Breast epithelium (tissue), 4 donors: ENCODE data around the gene ALKBH8. TPM values are rescaled to one million over a fixed set of nuclear protein-coding genes. Genes with fewer than 3 reads are reported as not detected.
"Not testable (repeated sequence)": the region's sequence is repeated elsewhere in the genome, so short reads cannot be mapped to it uniquely, and the experiment has no call there.

Source experiments
- DNase-seq, 2 donors: peaks; one replicate each; pipeline ENCODE4 v3.0.0-alpha.2; 2019; ENCODE audit warnings: low spot score in 2 of 2
- H3K27ac ChIP-seq, 2 donors: fragments of 200-600 bp; sonication (generic) in 1 of 2; one replicate each; pipeline ENCODE4 v1.5.1; 2016 to 2019; ENCODE audit warnings: mild to moderate bottlenecking in 1 of 2
- H3K27me3 ChIP-seq, 2 donors: fragments of 200-600 bp; sonication (generic) in 1 of 2; one replicate each; pipeline versions ENCODE4 v1.5.1 to v1.6.0; 2017 to 2019; ENCODE audit warnings: control low read depth in 1 of 2, mild to moderate bottlenecking in 1 of 2
- H3K36me3 ChIP-seq: fragments of 200-600 bp; one replicate; pipeline ENCODE4 v1.5.1; 2019
- H3K4me1 ChIP-seq, 2 donors: fragments of 200-600 bp; sonication (generic); one replicate each; pipeline ENCODE4 v1.5.1; 2016 to 2019; ENCODE audit warnings: control low read depth in 1 of 2
- H3K4me3 ChIP-seq, 3 donors: fragments of 200-600 bp; sonication (generic); 1 replicate in 2 of 3; 2 replicates in 1 of 3; pipeline ENCODE4 v1.5.1; 2016 to 2019; ENCODE audit warnings: mild to moderate bottlenecking in 3 of 3, moderate library complexity in 2 of 3
- H3K9me3 ChIP-seq, 2 donors: fragments of 200-600 bp; sonication (generic) in 1 of 2; one replicate each; pipeline ENCODE4 v1.5.1; 2016 to 2019; ENCODE audit warnings: control low read depth in 1 of 2
- POLR2A ChIP-seq: fragments of 450-650 bp; IDR thresholded peaks from one replicate; pipeline ENCODE4 v1.6.1; 2016; ENCODE audit warnings: antibody characterized with exemption, mild to moderate bottlenecking, moderate library complexity
- POLR2AphosphoS5 ChIP-seq, 3 donors: sonication (generic); formaldehyde crosslinking; IDR thresholded peaks; one replicate each; pipeline ENCODE4 v1.6.1; 2017; ENCODE audit warnings: antibody characterized with exemption in 3 of 3
- intact Hi-C: fragments of 100-400 bp; cut with DNase I; formaldehyde crosslinking; loops from one replicate; pipeline ENCODE4 v1.15.1; 2023; ENCODE audit warnings: low total_unique reads
- total RNA-seq, 3 donors: library from RNA; depleted of rRNA; stranded (reverse); fragments of >200 nt; gene quantifications; one replicate each; pipeline ENCODE4 v1.1.0, GENCODE V29; 2016
- TF ChIP-seq, protein P1 (sequence below), 3 donors: fragments of 450-650 bp; IDR thresholded peaks; one replicate each; pipeline ENCODE4 v1.5.1; 2016 to 2017; ENCODE audit warnings: antibody characterized with exemption in 3 of 3, mild to moderate bottlenecking in 3 of 3, moderate library complexity in 3 of 3

ALKBH8 gene
- total RNA-seq, 3 donors from 2014 or later = 6.2 to 11.4 (median 8.2) TPM

GRCh38 chr11:107590460-107591377 lies 25.2 kb upstream of the ALKBH8 start, which contains the start of gene ELMOD1:
ELMOD1 (plus strand) TSS chr11:107591147; CDS start chr11:107618190, 27,043 bp downstream.
- Histone ChIP-seq H3K9me3 (no peaks in the 10 kb centered on the region), H3K4me3 (peak within 1 kb of the TSS; percentile 54 to 66 (median 58)), H3K27ac (no peak within 1 kb of the TSS), H3K36me3 (no peaks in the 10 kb centered on the region), H3K27me3 (peaks cover 0 to 63% of the 10 kb centered on the region in 2 donors), H3K4me1 (no peaks in the 10 kb centered on the region)
- intact Hi-C loops = no loop called here
- no peak for TF ChIP-seq POLR2AphosphoS5 (IDR thresholded peaks at IDR 0.05)
- TF ChIP-seq, protein P1, sequence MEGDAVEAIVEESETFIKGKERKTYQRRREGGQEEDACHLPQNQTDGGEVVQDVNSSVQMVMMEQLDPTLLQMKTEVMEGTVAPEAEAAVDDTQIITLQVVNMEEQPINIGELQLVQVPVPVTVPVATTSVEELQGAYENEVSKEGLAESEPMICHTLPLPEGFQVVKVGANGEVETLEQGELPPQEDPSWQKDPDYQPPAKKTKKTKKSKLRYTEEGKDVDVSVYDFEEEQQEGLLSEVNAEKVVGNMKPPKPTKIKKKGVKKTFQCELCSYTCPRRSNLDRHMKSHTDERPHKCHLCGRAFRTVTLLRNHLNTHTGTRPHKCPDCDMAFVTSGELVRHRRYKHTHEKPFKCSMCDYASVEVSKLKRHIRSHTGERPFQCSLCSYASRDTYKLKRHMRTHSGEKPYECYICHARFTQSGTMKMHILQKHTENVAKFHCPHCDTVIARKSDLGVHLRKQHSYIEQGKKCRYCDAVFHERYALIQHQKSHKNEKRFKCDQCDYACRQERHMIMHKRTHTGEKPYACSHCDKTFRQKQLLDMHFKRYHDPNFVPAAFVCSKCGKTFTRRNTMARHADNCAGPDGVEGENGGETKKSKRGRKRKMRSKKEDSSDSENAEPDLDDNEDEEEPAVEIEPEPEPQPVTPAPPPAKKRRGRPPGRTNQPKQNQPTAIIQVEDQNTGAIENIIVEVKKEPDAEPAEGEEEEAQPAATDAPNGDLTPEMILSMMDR (IDR thresholded peaks at IDR 0.05) = no peak
- no peak for TF ChIP-seq POLR2A
- no peak for DNase-seq

GRCh38 chr11:107587306-107587979 lies 21.9 kb upstream of the ALKBH8 start:
- no peaks in the 10 kb centered on the region for H3K4me1 ChIP-seq
- TF ChIP-seq POLR2A = no peak
- TF ChIP-seq, protein P1 (IDR thresholded peaks at IDR 0.05) = no peak
- TF ChIP-seq POLR2AphosphoS5 (IDR thresholded peaks at IDR 0.05) = no peak
- H3K4me3 ChIP-seq = no peak overlapping the region
- H3K27me3 ChIP-seq = peaks cover 0 to 42% of the 10 kb centered on the region in 2 donors
- intact Hi-C loops = no loop called here
- no peaks in the 10 kb centered on the region for H3K9me3 ChIP-seq
- no peak overlapping the region for H3K27ac ChIP-seq
- H3K36me3 ChIP-seq = no peaks in the 10 kb centered on the region
- no peak for DNase-seq

DNA sequence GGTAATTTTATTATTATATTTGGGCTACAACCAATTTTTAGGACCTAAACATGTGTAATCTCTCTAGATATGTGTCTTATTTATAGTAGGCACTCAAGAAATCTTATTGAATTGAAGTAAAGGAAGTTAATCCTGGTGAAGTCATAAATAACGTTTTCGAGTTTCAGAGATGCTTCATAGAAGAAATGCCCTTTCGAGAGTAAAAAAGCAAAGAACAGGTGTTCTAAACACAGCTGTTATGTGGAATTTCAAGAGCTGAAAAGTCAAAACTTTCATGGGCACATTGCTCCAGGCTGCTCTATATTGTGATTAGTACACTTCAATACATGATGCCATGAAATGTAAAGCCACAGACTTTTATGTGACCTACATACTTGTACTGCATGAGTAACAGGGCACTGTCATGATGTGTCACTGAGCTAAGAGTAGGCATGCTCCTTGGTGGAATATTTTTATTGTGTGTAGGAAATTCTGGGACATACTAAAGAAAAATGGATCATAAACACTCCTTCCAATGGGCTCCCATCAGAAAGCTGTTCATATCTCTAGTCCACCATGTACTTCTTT lies 18.2 kb upstream of the ALKBH8 start:
- peaks cover 0 to 14% of the 10 kb centered on the region in 2 donors for H3K27me3 ChIP-seq
- DNase-seq = no peak
- H3K27ac ChIP-seq = no peak overlapping the region
- no peak overlapping the region for H3K4me3 ChIP-seq
- no peak for TF ChIP-seq POLR2A
- no peak for TF ChIP-seq POLR2AphosphoS5 (IDR thresholded peaks at IDR 0.05)
- TF ChIP-seq, protein P1 (IDR thresholded peaks at IDR 0.05) = no peak
- H3K9me3 ChIP-seq = no peaks in the 10 kb centered on the region
- intact Hi-C loops = no loop called here
- no peaks in the 10 kb centered on the region for H3K4me1 ChIP-seq
- H3K36me3 ChIP-seq = no peaks in the 10 kb centered on the region

GRCh38 chr11:107581147-107581546 lies 15.6 kb upstream of the ALKBH8 start:
- intact Hi-C loops = no loop called here
- no peak overlapping the region for H3K27ac ChIP-seq
- DNase-seq = no peak
- no peaks in the 10 kb centered on the region for H3K36me3 ChIP-seq
- H3K27me3 ChIP-seq = peaks cover 0 to under 1% of the 10 kb centered on the region in 2 donors
- H3K9me3 ChIP-seq = no peaks in the 10 kb centered on the region
- no peaks in the 10 kb centered on the region for H3K4me1 ChIP-seq
- H3K4me3 ChIP-seq = no peak overlapping the region
- TF ChIP-seq POLR2AphosphoS5 (IDR thresholded peaks at IDR 0.05) = no peak

GRCh38 chr11:107579169-107579568 lies 13.6 kb upstream of the ALKBH8 start:
- intact Hi-C loops, H3K4me3 ChIP-seq, H3K36me3 ChIP-seq, H3K27ac ChIP-seq, DNase-seq, H3K9me3 ChIP-seq, H3K27me3 ChIP-seq, H3K4me1 ChIP-seq: not testable (repeated sequence)

DNA sequence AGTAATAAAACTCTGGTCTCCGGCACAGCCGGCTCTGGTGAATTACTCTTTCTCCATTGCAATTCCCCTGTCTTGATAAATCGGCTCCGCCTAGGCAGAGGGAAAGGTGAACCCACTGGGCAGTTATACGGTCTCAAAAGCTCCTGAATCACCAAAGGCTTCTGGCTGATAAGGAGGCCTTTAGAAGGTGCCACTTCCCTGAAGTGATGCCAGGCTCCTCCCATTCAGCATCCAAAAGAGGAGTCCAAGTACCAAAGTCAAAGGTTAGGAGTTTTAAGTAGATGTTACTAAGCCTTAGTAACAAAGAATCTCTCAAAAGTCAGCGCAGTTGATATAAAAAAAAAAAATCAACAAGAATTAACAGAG lies 11.8 kb upstream of the ALKBH8 start:
- Histone ChIP-seq H3K27me3 (no peaks in the 10 kb centered on the region), H3K9me3 (no peaks in the 10 kb centered on the region), H3K4me1 (no peaks in the 10 kb centered on the region), H3K36me3 (no peaks in the 10 kb centered on the region), H3K4me3 (no peak overlapping the region), H3K27ac (no peak overlapping the region)
- TF ChIP-seq, protein P1 (IDR thresholded peaks at IDR 0.05) = no peak
- TF ChIP-seq POLR2A = no peak
- TF ChIP-seq POLR2AphosphoS5 (IDR thresholded peaks at IDR 0.05) = no peak
- intact Hi-C loops = no loop called here
- no peak for DNase-seq
